Smooth muscle cell (in vitro differentiated cells): ENCODE measurements around the gene TSHZ1. TPM values are rescaled to one million over a fixed set of nuclear protein-coding genes. Genes with fewer than 3 reads are reported as not detected.

ENCODE experiments used
- DNase-seq: peaks from one replicate; lab custom pipeline; 2025; ENCODE audit not compliant: unreplicated experiment; lab: John Stamatoyannopoulos, UW
- H2AFZ ChIP-seq: fragments of 200-600 bp; sonication (generic); 2 replicates; pipeline ENCODE4 v1.6.0; 2016; ENCODE audit warnings: antibody characterized with exemption, low read depth, mild to moderate bottlenecking
- H3F3A ChIP-seq: fragments of 200-600 bp; sonication (generic); 2 replicates; pipeline ENCODE4 v1.6.0; 2017; ENCODE audit warnings: antibody characterized with exemption, low read depth
- H3K27ac ChIP-seq: fragments of 200-600 bp; sonication (generic); 2 replicates; pipeline ENCODE4 v1.5.1; 2016; ENCODE audit warnings: low read depth, mild to moderate bottlenecking
- H3K27me3 ChIP-seq: fragments of 200-600 bp; sonication (generic); 2 replicates; pipeline ENCODE4 v1.6.1; 2016; ENCODE audit warnings: low read depth, mild to moderate bottlenecking
- H3K36me3 ChIP-seq: fragments of 200-600 bp; sonication (generic); 2 replicates; pipeline ENCODE4 v1.5.1; 2016; ENCODE audit warnings: low read depth
- H3K4me1 ChIP-seq: fragments of 200-600 bp; sonication (generic); 2 replicates; pipeline ENCODE4 v1.5.1; 2016; ENCODE audit warnings: low read depth
- H3K4me2 ChIP-seq: fragments of 200-600 bp; sonication (generic); 2 replicates; pipeline ENCODE4 v1.6.0; 2016; ENCODE audit warnings: mild to moderate bottlenecking
- H3K4me3 ChIP-seq: fragments of 200-600 bp; sonication (generic); 2 replicates; pipeline ENCODE4 v1.5.1; 2016; ENCODE audit warnings: mild to moderate bottlenecking
- H3K79me2 ChIP-seq: fragments of 200-600 bp; sonication (generic); 2 replicates; pipeline ENCODE4 v1.6.0; 2016; ENCODE audit warnings: low read depth, mild to moderate bottlenecking
- H3K9ac ChIP-seq: fragments of 200-600 bp; sonication (generic); 2 replicates; pipeline ENCODE4 v1.6.0; 2016; ENCODE audit warnings: low read depth
- H3K9me3 ChIP-seq: fragments of 200-600 bp; sonication (generic); replicated peaks from 2 replicates; pipeline ENCODE4 v1.5.1; 2016; ENCODE audit warnings: low read depth
- H4K20me1 ChIP-seq: fragments of 200-600 bp; sonication (generic); 2 replicates; pipeline ENCODE4 v1.6.0; 2016; ENCODE audit warnings: low read depth
- CTCF ChIP-seq: fragments of 200-600 bp; sonication (generic); IDR thresholded peaks from 2 replicates; pipeline ENCODE4 v1.5.1; 2017; ENCODE audit warnings: borderline replicate concordance, mild to moderate bottlenecking, antibody characterized with exemption; ENCODE audit not compliant: insufficient read depth, poor library complexity, severe bottlenecking
- WGBS: methylation state at CpG from one replicate; pipeline ENCODE4 v1.1.7; 2016; ENCODE audit warnings: low lambda C conversion rate; 5-methylcytosine and 5-hydroxymethylcytosine counted together
- polyA plus RNA-seq: library from polyadenylated mRNA; unstranded; fragments of >200 nt; fragmentation: Nextera tagmentation; extraction: Ambion mirVana; gene quantifications from 2 replicates; pipeline ENCODE4 v1.2.1, GENCODE V29; 2016
- total RNA-seq: library from RNA; depleted of rRNA; stranded (reverse); fragments of >200 nt; gene quantifications from 2 replicates; pipeline ENCODE4 v1.2.3, GENCODE V29; 2014

TSHZ1 gene
- total and polyA plus RNA-seq, 2 experiments from 2014 or later = 21.3 to 26.1 TPM

- Histone ChIP-seq H3K36me3 (no peaks in the 10 kb centered on the region), H3K27me3 (no peaks in the 10 kb centered on the region), H3K9ac (no peak overlapping the region), H3K9me3 (no peaks in the 10 kb centered on the region), H3K4me3 (no peak overlapping the region), H3F3A (no peaks in the 10 kb centered on the region), H3K4me1 (no peaks in the 10 kb centered on the region), H4K20me1 (no peaks in the 10 kb centered on the region), H3K79me2 (no peaks in the 10 kb centered on the region), H3K4me2 (no peak overlapping the region), H3K27ac (no peak overlapping the region), H2AFZ (no peak overlapping the region)
- 91% methylated on average over 5 of the region's 5 CpGs for WGBS
- no peak for TF ChIP-seq CTCF
- DNase-seq = no peak
Observed at GRCh38 chr18:75334869-75335268, 124.3 kb downstream of the TSHZ1 start.

- no peaks in the 10 kb centered on the region for H3K4me1 ChIP-seq
- no peaks in the 10 kb centered on the region for H3F3A ChIP-seq
- H3K27ac ChIP-seq = no peak overlapping the region
- TF ChIP-seq CTCF = no peak
- H3K4me3 ChIP-seq = no peak overlapping the region
- H3K36me3 ChIP-seq = no peaks in the 10 kb centered on the region
- no peak for DNase-seq
- no peaks in the 10 kb centered on the region for H3K9me3 ChIP-seq
- no peak overlapping the region for H3K9ac ChIP-seq
- WGBS = 93% methylated on average over 6 of the region's 6 CpGs
- H4K20me1 ChIP-seq = no peaks in the 10 kb centered on the region
- H2AFZ ChIP-seq = no peak overlapping the region
- H3K79me2 ChIP-seq = no peaks in the 10 kb centered on the region
- no peaks in the 10 kb centered on the region for H3K27me3 ChIP-seq
- no peak overlapping the region for H3K4me2 ChIP-seq
Observed at GRCh38 chr18:75335511-75335910, 124.9 kb downstream of the TSHZ1 start.

GRCh38 chr18:75336767-75337166 lies 126.2 kb downstream of the TSHZ1 start:
- no peak for TF ChIP-seq CTCF
- Histone ChIP-seq H3K27me3 (no peaks in the 10 kb centered on the region), H3K4me2 (no peak overlapping the region), H4K20me1 (no peaks in the 10 kb centered on the region), H3K4me3 (no peak overlapping the region), H3K4me1 (no peaks in the 10 kb centered on the region), H3K79me2 (no peaks in the 10 kb centered on the region), H3K36me3 (no peaks in the 10 kb centered on the region), H3K27ac (no peak overlapping the region), H3F3A (no peaks in the 10 kb centered on the region), H2AFZ (no peak overlapping the region), H3K9ac (no peak overlapping the region), H3K9me3 (no peaks in the 10 kb centered on the region)
- 95% methylated on average over 6 of the region's 6 CpGs for WGBS
- no peak for DNase-seq

GRCh38 chr18:75337348-75337747 lies 126.8 kb downstream of the TSHZ1 start:
- no peak for TF ChIP-seq CTCF
- no peak overlapping the region for H2AFZ ChIP-seq
- H3K4me1 ChIP-seq = no peaks in the 10 kb centered on the region
- 91% methylated on average over 7 of the region's 7 CpGs for WGBS
- no peaks in the 10 kb centered on the region for H3K27me3 ChIP-seq
- no peak for DNase-seq
- H3K27ac ChIP-seq = no peak overlapping the region
- H3K9me3 ChIP-seq = no peaks in the 10 kb centered on the region
- H3K4me2 ChIP-seq = no peak overlapping the region
- H3K4me3 ChIP-seq = no peak overlapping the region
- H3K9ac ChIP-seq = no peak overlapping the region
- no peaks in the 10 kb centered on the region for H3K79me2 ChIP-seq
- H3K36me3 ChIP-seq = no peaks in the 10 kb centered on the region
- no peaks in the 10 kb centered on the region for H4K20me1 ChIP-seq
- no peaks in the 10 kb centered on the region for H3F3A ChIP-seq
